Transverse colon (tissue), 4 donors: ENCODE results near the gene RHOB.

ENCODE experiments used
- CTCF ChIP-seq, 5 experiments: fragments of 200-600 bp in 3 of 5; fragments of 450-650 bp in 2 of 5; sonication (generic) in 3 of 5; IDR thresholded peaks; 1 replicate in 2 of 5; 2 replicates in 3 of 5; pipeline ENCODE4 v1.5.1; 2016 to 2017; ENCODE audit warnings: antibody characterized with exemption in 5 of 5, inconsistent platforms in 3 of 5, mild to moderate bottlenecking in 2 of 5, moderate library complexity in 1 of 5
- POLR2A ChIP-seq: fragments of 450-650 bp; IDR thresholded peaks from one replicate; pipeline ENCODE4 v1.6.1; 2016; ENCODE audit warnings: antibody characterized with exemption, mild to moderate bottlenecking, moderate library complexity
- POLR2AphosphoS5 ChIP-seq, 3 donors: sonication (generic); formaldehyde crosslinking; IDR thresholded peaks; one replicate each; pipeline ENCODE4 v1.6.1; 2016; ENCODE audit warnings: antibody characterized with exemption in 3 of 3

GRCh38 chr2:20433249-20433648, 13.6 kb upstream of the RHOB start:
- TF ChIP-seq POLR2A (no peak), CTCF (IDR thresholded peaks at IDR 0.05) (no peak), POLR2AphosphoS5 (IDR thresholded peaks at IDR 0.05) (no peak)
